Subcutaneous preadipocyte (primary cell): ENCODE measurements around the gene XPO1. TPM values are rescaled to one million over a fixed set of nuclear protein-coding genes. Genes with fewer than 3 reads are reported as not detected.

Experiments
- total RNA-seq: library from RNA; depleted of rRNA; stranded (reverse); fragments of >200 nt; gene quantifications from 2 replicates; pipeline ENCODE4 v1.2.3, GENCODE V29; 2012

Gene XPO1, protein sequence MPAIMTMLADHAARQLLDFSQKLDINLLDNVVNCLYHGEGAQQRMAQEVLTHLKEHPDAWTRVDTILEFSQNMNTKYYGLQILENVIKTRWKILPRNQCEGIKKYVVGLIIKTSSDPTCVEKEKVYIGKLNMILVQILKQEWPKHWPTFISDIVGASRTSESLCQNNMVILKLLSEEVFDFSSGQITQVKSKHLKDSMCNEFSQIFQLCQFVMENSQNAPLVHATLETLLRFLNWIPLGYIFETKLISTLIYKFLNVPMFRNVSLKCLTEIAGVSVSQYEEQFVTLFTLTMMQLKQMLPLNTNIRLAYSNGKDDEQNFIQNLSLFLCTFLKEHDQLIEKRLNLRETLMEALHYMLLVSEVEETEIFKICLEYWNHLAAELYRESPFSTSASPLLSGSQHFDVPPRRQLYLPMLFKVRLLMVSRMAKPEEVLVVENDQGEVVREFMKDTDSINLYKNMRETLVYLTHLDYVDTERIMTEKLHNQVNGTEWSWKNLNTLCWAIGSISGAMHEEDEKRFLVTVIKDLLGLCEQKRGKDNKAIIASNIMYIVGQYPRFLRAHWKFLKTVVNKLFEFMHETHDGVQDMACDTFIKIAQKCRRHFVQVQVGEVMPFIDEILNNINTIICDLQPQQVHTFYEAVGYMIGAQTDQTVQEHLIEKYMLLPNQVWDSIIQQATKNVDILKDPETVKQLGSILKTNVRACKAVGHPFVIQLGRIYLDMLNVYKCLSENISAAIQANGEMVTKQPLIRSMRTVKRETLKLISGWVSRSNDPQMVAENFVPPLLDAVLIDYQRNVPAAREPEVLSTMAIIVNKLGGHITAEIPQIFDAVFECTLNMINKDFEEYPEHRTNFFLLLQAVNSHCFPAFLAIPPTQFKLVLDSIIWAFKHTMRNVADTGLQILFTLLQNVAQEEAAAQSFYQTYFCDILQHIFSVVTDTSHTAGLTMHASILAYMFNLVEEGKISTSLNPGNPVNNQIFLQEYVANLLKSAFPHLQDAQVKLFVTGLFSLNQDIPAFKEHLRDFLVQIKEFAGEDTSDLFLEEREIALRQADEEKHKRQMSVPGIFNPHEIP (N-terminal part only)
- 215 and 238 TPM in 2 replicates for total RNA-seq

GRCh38 chr2:61538200-61538919, at the start of gene XPO1:
Gene XPO1, minus strand, starts transcription at chr2:61538356. Its CDS starts 4,459 bp downstream, at chr2:61533897.

GRCh38 chr2:61470965-61471904, 66.9 kb downstream of the XPO1 start, which contains the start of gene USP34:
Gene USP34, minus strand, starts transcription at chr2:61471087. Its CDS starts 395 bp downstream, at chr2:61470692.

Other genes with a start within 250 kb of the XPO1 start
- 84.1 and 131 TPM in 2 replicates for gene USP34, start 67.3 kb downstream of the XPO1 start, total RNA-seq